Measurements from ENCODE around the gene USP7. TPM values are rescaled to one million over a fixed set of nuclear protein-coding genes. Genes with fewer than 3 reads are reported as not detected.

USP7 gene
- total RNA-seq, 1 donor from 2014 or later, result 96.9 TPM

DNA sequence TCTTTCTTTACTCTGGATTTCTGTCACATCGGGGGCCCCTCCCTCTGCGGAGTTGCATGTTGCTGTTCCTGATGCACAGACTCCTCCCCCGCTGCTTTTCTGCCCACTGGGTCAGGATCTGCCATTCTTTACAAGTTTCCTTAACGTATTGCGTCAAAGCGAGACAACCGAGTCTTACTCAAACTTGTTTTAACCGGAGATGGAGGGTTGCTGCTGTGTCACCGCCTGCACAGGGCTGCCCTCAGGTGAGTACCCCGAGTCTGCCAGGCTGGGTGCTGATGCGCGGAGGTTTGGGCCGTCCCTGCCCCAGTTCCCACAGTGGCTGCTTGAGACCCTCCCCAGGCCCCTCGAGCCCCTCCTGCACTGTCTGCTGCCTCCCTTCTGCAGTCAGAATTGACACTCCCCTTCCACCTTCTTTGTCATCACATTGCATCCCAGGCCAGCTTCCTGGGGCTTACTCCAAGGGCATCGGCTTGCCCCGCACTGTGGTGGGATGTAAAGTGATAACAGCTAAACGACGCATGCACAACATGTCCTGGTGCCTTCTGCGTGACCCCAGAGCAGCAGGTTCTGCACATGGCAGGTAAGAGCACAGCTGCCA lies 114.2 kb downstream of the USP7 start:
- Histone ChIP-seq H3K4me3 (ENCODE audit: insufficient read depth, low read depth, low read length) (no peak overlapping the region), H4K20me1 (ENCODE audit: insufficient read depth, low read length) (peaks cover 90% of the 10 kb centered on the region), H3K27ac (ENCODE audit: low read depth, low read length) (peak overlapping the region; percentile 65), H3K27me3 (ENCODE audit: insufficient read depth, low read length) (no peaks in the 10 kb centered on the region), H3K36me3 (ENCODE audit: insufficient read depth, low read length) (peaks cover 21% of the 10 kb centered on the region), H3K4me2 (ENCODE audit: low read length) (peak overlapping the region; percentile 67), H3K9ac (ENCODE audit: low read length) (peak overlapping the region; percentile 51), H2AFZ (ENCODE audit: low read depth, low read length) (no peak overlapping the region), H3K79me2 (ENCODE audit: insufficient read depth, low read length) (peaks cover 25% of the 10 kb centered on the region), H3K4me1 (ENCODE audit: insufficient read depth, low read length) (peaks cover 33% of the 10 kb centered on the region), H3K9me3 (ENCODE audit: insufficient read depth, low read depth, low read length) (no peaks in the 10 kb centered on the region)
- no peaks in the 10 kb centered on the region for H3K9me3 Mint-ChIP-seq (ENCODE audit: unreplicated experiment)
- TF ChIP-seq EZH2 (IDR thresholded peaks at IDR 0.05; ENCODE audit: insufficient read depth, low read length), result no peak
- TF ChIP-seq, protein P1, sequence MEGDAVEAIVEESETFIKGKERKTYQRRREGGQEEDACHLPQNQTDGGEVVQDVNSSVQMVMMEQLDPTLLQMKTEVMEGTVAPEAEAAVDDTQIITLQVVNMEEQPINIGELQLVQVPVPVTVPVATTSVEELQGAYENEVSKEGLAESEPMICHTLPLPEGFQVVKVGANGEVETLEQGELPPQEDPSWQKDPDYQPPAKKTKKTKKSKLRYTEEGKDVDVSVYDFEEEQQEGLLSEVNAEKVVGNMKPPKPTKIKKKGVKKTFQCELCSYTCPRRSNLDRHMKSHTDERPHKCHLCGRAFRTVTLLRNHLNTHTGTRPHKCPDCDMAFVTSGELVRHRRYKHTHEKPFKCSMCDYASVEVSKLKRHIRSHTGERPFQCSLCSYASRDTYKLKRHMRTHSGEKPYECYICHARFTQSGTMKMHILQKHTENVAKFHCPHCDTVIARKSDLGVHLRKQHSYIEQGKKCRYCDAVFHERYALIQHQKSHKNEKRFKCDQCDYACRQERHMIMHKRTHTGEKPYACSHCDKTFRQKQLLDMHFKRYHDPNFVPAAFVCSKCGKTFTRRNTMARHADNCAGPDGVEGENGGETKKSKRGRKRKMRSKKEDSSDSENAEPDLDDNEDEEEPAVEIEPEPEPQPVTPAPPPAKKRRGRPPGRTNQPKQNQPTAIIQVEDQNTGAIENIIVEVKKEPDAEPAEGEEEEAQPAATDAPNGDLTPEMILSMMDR (IDR thresholded peaks at IDR 0.05; ENCODE audit: insufficient read depth, low read depth, low read length), result no peak
- peaks cover 23% of the 10 kb centered on the region for H3K36me3 Mint-ChIP-seq (ENCODE audit: low read depth, unreplicated experiment)
- no peaks in the 10 kb centered on the region for H3K27me3 Mint-ChIP-seq (ENCODE audit: low read depth, unreplicated experiment)
- peaks cover 29% of the 10 kb centered on the region for H3K4me1 Mint-ChIP-seq (ENCODE audit: low read depth, unreplicated experiment)
- no peak for FAIRE-seq
- H3K4me3 Mint-ChIP-seq (ENCODE audit: unreplicated experiment), result peak overlapping the region; percentile 77
- DNase-seq (ENCODE audit: low read depth), result peak; percentile 32
- H3K27ac Mint-ChIP-seq (ENCODE audit: unreplicated experiment), result peak overlapping the region; percentile 95

DNA sequence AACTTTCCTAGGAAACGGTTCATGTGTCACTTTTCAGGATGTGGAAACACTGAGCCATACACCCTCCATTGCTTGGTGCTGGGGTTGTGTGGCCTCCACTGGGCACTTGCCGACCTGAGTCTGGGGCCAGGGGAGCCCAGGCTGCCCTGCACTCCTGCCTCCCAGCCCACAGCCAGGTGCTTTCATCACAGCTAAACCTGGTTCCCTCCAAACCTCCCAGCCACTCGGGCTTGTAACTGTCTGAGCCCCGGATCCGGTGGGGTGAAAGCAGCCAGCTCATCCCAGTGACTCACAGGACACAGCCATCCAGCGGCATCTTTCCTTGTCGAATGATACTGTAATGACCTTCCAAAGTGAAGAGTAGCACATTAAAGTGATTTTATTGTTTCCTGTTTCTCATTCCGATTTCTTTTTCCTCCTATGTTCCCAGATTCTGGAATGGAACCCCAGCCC lies 114.7 kb downstream of the USP7 start:
- H2AFZ ChIP-seq (ENCODE audit: low read depth, low read length), result no peak overlapping the region

More for the DNA sequence above, 114.7 kb downstream of the USP7 start:
- Histone ChIP-seq H3K9me3 (ENCODE audit: insufficient read depth, low read depth, low read length) (no peaks in the 10 kb centered on the region), H3K36me3 (ENCODE audit: insufficient read depth, low read length) (peaks cover 21% of the 10 kb centered on the region), H4K20me1 (ENCODE audit: insufficient read depth, low read length) (peaks cover 91% of the 10 kb centered on the region), H3K79me2 (ENCODE audit: insufficient read depth, low read length) (peaks cover 28% of the 10 kb centered on the region), H3K4me1 (ENCODE audit: insufficient read depth, low read length) (peaks cover 33% of the 10 kb centered on the region), H3K4me3 (ENCODE audit: insufficient read depth, low read depth, low read length) (no peak overlapping the region), H3K9ac (ENCODE audit: low read length) (peak overlapping the region; percentile 51), H3K4me2 (ENCODE audit: low read length) (peak overlapping the region; percentile 67), H3K27me3 (ENCODE audit: insufficient read depth, low read length) (no peaks in the 10 kb centered on the region), H3K27ac (ENCODE audit: low read depth, low read length) (peak overlapping the region; percentile 65)
- FAIRE-seq (no peak), DNase-seq (ENCODE audit: low read depth) (peak; percentile 46)
- H3K36me3 Mint-ChIP-seq (ENCODE audit: low read depth, unreplicated experiment), result peaks cover 23% of the 10 kb centered on the region
- H3K4me3 Mint-ChIP-seq (ENCODE audit: unreplicated experiment), result peak overlapping the region; percentile 77
- no peaks in the 10 kb centered on the region for H3K27me3 Mint-ChIP-seq (ENCODE audit: low read depth, unreplicated experiment)
- no peaks in the 10 kb centered on the region for H3K9me3 Mint-ChIP-seq (ENCODE audit: unreplicated experiment)
- TF ChIP-seq EZH2 (IDR thresholded peaks at IDR 0.05; ENCODE audit: insufficient read depth, low read length), result no peak
- TF ChIP-seq, protein P1 (IDR thresholded peaks at IDR 0.05; ENCODE audit: insufficient read depth, low read depth, low read length), result no peak
- H3K27ac Mint-ChIP-seq (ENCODE audit: unreplicated experiment), result peak overlapping the region; percentile 95
- peaks cover 29% of the 10 kb centered on the region for H3K4me1 Mint-ChIP-seq (ENCODE audit: low read depth, unreplicated experiment)

Data from astrocyte (in vitro differentiated cells and primary cell).